HG03066 (cell line): ENCODE results near the gene CHL1.
A peak's percentile ranks its signal among the peaks of the same experiment; 100 is the strongest.

Experiments used
- ATAC-seq: cut with Tn5 transposase; IDR thresholded peaks from one replicate; pipeline ENCODE4 v1.9.1; 2021; ENCODE audit warnings: low read depth; ENCODE audit not compliant: unreplicated experiment

CHL1 gene

GRCh38 chr3:325495-325894, 128.9 kb downstream of the CHL1 start:
- no peak for ATAC-seq

DNA sequence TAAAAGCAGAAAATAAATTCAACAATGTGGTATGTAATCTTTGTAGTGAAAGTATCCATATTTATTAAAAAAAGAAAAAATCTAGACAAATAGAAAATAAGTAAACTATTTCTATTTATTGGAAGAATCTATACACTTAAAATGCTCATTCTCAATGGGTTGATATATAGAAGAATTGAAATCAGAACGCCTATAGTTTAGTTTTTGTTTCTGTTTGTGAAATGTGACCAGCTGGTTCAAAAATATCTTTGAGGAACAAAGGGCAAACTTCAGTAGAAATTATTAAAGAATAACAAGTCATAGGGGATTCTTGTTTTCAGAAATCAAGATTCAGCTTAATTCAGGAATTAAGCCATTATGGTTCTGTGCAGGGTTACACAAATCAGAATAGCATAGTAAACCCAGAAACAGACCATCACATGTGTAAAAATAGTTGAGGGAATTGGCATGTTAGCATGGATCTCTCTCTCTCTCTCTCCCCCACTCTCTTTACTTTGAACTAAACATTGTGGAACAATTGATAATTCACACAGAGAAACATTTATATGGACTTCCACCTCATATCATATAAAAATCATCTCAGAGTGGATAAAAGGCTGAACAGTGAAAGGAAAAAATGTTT, 134.0 kb downstream of the CHL1 start:
- no peak for ATAC-seq

- no peak for ATAC-seq
These were observed 135.3 kb downstream of the CHL1 start for GRCh38 chr3:331881-332280.

DNA sequence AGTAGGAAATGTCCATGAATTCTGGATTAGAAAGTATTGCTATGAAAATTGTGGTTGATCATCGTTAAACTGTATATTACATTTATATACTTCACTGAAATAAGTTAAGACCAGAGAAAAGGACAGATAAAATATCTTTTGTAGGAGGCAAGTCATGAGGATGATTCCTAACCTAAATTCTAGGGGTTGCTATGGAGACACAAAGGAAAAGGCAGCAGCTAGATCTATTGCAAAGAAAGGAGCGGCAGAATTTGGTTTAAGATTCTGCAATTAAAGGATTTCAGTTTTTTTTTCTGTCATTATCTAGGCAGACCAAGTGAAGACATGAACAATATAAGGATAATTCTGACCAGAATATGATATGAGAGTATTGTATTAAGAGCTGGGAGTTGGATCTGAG, 136.1 kb downstream of the CHL1 start:
- no peak for ATAC-seq

DNA sequence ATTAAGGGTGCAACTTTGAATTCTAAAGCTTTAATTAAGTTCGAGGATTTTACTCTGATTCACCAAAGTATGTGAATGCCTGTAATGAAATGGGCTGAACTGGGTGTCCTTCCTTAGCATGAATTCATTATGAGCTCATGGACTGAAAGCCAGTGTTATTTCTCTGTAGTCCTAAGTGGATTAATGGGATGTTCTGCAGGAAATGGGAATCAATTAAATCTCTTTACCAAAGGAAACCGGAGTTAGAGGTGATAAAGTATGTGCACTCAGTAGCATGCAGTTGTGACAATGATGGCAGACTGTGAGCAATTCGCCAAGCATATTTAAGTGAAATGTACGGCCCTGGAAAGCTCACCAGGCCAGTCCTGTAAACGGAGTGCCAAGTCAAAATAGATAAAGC, 138.7 kb downstream of the CHL1 start:
- ATAC-seq = no peak

GRCh38 chr3:339351-339750, 142.8 kb downstream of the CHL1 start:
- ATAC-seq = no peak

DNA sequence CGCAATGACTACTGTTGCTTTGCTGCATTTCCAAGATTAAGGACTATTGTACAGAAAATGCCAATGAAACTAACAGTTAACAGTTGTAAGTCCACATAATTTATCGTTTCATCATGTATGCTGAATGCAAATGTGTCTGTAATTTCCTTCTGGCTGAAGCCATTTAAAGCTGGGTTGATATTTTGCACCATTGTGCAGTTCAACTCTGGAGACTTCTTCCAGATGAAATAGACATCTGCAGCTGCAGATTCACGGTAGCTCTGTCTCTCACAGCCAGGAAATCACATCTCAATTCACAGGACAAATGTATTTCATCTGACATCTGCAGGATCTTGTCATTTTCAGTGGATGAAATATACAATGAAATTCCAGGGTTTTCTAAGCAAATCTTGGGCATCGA, 145.4 kb downstream of the CHL1 start:
- ATAC-seq = no peak

- no peak for ATAC-seq
These were observed 149.6 kb downstream of the CHL1 start for GRCh38 chr3:346186-346585.

GRCh38 chr3:347581-347980, 151.0 kb downstream of the CHL1 start:
- ATAC-seq = no peak

GRCh38 chr3:350871-351371, 154.4 kb downstream of the CHL1 start:
- no peak for ATAC-seq

GRCh38 chr3:352599-352998, 156.0 kb downstream of the CHL1 start:
- ATAC-seq = no peak

GRCh38 chr3:353191-353739, 156.7 kb downstream of the CHL1 start:
- no peak for ATAC-seq

- ATAC-seq = no peak
These were observed 157.9 kb downstream of the CHL1 start for GRCh38 chr3:354432-354831.

GRCh38 chr3:355622-356021, 159.1 kb downstream of the CHL1 start:
- peak; percentile 65 for ATAC-seq

DNA sequence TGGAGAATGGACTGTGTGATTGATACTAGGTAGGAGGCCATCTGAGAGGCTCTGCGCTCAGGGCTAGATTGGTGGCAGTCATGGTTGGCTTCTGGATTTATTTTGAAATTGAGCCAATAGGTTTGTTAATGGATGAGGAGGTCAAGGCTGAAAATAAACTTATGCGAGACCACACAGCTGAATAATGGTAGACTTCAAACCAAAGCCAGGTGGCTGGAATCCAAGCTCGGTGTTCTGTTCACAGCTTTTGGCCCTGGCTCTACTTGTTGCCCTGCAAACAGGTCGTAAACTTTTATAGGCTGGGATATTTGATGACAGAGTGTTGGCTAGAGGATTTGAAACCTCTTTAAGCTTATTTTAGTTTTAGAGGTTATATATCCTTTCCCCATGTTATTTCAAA, 160.4 kb downstream of the CHL1 start:
- no peak for ATAC-seq

DNA sequence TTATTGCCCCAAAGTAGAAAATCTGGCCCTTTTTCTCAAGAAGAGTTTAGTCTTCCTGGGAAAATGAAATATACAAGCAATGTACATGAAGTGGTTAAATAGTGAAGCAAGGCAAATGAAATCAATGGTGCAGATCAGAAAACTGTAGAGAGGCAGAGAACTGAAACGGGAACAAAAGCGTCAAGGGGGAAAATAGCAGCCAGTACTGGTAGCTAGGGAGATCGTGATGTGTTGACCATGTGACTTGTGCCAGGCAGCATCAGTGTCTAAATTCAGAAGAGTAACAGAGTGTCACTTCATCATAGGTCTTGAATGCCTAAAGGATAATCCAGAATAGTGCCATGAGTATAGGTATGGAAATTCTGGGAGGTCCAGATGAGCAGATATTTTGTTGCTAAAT, 163.1 kb downstream of the CHL1 start:
- peak; percentile 67 for ATAC-seq

- ATAC-seq = no peak
These were observed 166.2 kb downstream of the CHL1 start for GRCh38 chr3:362681-363338.

DNA sequence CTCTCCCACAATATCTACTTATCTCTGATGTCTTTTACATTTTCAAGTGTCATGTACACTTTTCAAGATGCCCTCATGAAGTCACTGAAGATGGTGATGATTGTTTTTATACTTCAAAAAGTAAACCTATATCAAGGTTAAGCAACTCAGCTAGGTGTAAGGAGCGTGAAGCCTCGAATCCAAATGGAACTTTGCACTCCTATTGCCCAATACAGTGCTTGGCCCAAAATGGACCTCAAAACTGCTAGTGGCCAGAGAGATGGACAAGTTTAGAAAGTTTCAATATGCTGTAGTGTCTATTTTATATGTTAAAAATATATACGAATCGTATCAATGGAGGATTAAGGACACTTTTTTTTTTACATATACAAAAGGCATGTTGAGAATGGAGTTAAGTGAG, 167.7 kb downstream of the CHL1 start:
- no peak for ATAC-seq

DNA sequence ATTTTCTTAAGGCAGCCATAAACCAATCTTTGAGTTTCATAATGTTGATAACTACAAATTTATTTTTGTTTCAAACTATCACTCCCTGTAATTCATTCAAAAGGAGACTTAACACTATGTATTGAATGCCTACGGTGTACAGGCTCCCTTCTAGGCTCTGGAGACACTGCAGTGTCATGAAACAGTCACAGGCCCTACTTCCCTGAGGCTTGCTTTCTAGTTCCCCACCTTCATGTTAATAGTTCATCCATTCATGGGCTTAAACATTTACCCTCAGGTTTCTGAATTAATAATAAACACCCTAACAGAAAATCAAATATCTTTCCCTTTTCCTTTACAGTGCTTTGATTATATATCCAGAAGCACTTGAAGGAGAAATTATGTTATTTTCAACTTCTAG, 168.7 kb downstream of the CHL1 start:
- ATAC-seq = peak; percentile 73

GRCh38 chr3:366253-366652, 169.7 kb downstream of the CHL1 start:
- peak; percentile 51 for ATAC-seq

DNA sequence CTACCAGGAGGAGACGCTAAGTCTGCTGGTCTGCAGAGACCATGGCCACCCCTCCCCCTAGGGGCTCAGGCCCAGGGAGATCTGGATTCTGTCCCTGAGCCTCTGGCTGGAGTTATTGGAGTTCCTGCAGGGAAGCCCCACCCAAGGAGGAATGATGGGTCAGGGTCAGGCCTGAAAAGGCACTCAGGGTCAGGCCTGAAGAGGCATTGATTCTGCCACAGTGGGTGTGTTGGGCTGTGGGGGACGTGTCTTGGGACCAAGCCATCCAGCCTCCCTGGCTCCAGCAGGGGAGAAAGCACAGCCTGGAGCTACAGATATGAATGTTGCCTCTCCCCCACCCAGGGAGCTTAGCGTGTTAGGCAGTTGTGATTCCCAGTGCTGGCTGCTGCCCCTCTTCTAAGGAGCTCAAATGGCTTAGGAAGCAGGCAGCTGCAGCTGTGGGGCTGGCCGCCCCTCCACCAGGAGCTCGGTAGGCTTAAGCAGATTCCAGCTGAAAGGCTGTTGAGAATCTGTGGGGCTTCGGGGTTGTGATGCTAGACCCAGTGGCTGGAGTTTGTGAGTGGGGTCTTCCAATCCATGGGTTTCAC, 176.7 kb downstream of the CHL1 start:
- ATAC-seq = no peak

GRCh38 chr3:374459-374858, 177.9 kb downstream of the CHL1 start:
- no peak for ATAC-seq
